Measurements from ENCODE around the gene HS3ST3A1. TPM values are rescaled to one million over a fixed set of nuclear protein-coding genes. Genes with fewer than 3 reads are reported as not detected.
"Not testable (repeated sequence)": the region's sequence is repeated elsewhere in the genome, so short reads cannot be mapped to it uniquely, and the experiment has no call there.

Gene HS3ST3A1
- total RNA-seq, 1 experiment from 2014 or later: 187 TPM

GRCh38 chr17:13575922-13576419 is 25.8 kb downstream of the HS3ST3A1 start:
- DNase-seq (ENCODE audit: low read depth): no peak

GRCh38 chr17:13575466-13575865 is 26.3 kb downstream of the HS3ST3A1 start:
- no peak for DNase-seq (ENCODE audit: low read depth)

DNA sequence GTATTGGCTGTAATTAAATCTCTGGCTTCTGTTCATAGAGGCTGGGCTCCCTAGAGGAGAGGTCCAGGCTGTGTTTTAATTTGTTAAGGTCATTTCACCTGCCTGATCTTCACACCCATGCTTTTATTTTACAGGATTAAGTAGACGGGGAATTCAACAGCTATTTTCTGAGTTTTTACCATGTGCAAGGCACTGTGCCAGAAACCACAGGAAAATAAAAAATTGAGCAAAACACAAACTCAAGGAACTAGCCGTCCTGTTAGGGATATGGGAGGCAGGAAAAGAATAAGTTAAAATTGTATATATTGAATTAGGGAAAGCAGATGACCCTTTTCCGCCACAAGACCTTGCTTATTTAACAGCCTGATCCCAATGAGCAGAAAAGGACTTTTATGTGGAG is 29.1 kb downstream of the HS3ST3A1 start:
- no peak for DNase-seq (ENCODE audit: low read depth)

DNA sequence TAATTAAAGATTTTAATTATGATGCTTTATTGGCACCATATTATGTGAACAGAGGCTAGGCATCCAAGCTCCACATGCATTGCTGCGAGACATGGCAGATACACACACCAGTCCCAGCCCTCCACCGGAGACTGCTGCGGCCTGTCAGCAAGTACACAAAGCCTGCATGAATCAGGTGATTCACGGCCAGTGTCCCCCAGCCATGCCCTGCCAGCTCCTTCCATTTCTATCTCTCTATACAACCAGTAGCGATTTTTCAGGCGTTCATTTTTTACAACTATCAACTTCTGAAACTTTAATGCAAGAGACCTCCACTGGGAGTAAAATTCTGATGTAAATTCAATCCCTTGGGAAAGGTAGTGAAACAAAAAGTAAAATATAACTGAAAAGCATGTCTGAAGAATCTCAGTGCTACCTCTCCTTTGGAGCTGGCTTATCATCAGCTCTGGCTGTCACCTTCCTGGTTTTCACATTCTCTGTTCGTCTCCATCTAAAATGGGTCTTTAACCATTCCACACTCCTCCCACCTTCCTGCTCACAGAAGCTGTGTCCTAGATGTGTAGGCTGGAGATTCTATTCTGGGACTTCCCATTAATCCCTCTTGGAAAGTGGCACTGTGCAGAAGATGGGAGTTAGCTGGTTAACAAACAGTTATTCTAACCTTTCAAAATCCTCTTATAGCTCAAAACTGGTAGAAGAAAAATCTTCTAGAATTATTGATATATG is 32.2 kb downstream of the HS3ST3A1 start:
- DNase-seq (ENCODE audit: low read depth): no peak

DNA sequence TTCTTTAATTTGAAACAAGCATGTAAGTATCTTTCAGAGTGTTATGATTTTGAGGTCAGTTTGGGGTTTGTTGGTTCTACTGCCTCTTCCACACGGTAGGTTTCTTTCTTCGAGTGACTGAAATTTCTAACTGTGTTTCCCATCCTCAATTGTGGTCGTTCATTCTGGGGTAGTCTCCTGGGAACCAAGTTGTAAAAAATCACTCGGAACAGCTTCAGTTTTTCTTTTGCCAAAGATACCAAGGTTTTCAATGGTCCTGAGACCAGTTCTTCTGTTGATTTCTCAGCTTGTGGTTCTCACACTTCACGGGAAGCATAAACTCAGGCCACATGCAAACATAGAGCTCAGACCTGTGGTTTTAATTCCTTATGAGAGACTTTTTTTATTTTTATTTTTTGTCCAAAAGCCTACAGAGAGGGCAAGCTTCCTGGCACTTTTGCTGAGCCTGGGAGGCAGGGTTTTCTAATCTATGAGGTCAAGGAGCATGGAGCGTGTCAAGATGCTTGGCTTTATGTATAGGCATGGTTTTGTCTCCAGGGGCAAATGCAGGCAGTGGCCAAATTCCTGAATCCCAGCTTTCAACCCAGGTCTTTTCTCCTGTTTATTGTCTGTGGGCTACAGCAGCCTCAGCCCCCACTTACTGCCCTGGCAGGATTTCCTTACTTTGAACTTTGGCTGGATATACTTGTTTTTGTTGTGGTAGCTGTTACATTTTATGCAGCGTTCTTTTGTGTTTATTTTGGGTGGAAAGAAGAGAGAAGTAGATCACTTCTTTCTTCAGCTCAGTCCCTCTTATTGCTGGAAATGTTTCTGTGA is 32.9 kb downstream of the HS3ST3A1 start:
- no peak for DNase-seq (ENCODE audit: low read depth)

- DNase-seq (ENCODE audit: low read depth): no peak
Measured at GRCh38 chr17:13563866-13564265, 37.9 kb downstream of the HS3ST3A1 start.

DNA sequence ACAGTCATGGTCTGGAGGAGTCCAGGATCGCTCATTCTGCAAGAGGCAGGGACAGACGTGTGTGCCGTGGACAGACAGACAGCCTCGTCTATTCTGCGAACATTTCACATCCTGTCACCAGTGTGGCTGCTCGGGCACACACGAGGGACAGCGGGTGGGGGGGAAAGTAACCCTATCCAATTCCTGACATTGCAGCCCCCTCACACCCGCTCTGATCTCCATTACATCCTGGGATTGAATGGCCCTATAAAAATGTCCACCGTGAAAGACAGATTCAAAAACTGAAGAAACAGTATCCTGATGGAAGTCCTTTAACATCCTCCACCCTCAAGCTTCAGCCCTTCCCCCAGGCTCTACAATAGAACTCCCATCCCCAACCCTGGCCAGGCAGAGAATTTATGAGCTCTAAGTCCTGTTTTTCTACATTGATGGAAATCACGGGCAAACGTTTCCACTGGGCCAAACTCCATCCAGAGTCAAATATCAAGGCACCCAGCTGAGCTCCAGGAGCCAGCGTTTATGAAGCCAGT is 39.4 kb downstream of the HS3ST3A1 start:
- peak; percentile 94 for DNase-seq (ENCODE audit: low read depth)

DNA sequence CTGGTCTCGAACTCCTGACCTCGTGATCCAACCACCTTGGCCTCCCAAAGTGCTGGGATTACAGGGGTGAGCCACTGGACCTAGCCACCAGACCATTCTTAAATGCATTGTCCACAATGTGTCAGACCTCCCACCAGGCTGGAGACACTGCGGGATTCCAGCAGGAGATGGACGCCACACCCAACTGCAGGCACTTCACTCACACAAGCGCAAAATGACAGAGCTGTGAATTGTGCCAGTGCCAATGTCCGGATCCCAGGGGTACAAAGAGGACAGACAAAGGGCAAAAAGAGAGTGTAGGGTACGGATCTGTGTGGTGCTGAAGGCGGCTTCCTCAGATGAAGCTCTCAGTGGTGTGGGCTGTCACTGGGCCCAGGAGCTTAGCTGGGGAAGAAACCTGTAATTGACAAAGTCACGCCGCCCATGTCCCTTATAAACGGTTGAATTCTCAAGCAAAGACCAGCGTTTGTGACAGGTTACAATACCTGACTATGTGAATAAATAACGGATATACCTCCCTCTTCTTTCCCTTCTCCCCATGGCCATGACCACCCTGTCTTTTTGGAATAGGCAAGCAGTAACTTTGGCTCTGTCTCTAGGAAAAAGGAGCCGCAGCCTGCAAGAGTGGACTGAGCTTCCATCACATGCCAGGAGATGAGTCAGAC is 40.0 kb downstream of the HS3ST3A1 start:
- peak; percentile 74 for DNase-seq (ENCODE audit: low read depth)

GRCh38 chr17:13560935-13561334 is 40.8 kb downstream of the HS3ST3A1 start:
- peak; percentile 32 for DNase-seq (ENCODE audit: low read depth)

DNA sequence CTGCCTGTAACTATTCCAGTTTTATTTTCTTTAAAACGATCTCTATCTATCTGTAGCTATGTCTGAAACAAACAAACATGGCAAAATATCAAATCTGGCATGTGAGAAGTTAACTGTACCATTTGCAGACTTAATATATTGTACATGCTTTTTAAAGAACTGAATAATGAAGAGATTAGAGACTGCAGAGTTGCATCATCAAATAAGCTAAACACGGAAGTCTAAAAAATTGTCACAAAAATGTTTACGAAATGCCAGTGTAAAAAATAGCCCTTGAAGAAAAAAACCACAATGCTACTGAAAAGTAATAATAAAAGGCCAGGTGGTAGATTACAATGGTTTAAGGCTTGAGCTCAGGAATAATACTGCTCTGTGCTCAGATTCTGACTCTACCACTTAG is 43.1 kb downstream of the HS3ST3A1 start:
- DNase-seq (ENCODE audit: low read depth): no peak

DNA sequence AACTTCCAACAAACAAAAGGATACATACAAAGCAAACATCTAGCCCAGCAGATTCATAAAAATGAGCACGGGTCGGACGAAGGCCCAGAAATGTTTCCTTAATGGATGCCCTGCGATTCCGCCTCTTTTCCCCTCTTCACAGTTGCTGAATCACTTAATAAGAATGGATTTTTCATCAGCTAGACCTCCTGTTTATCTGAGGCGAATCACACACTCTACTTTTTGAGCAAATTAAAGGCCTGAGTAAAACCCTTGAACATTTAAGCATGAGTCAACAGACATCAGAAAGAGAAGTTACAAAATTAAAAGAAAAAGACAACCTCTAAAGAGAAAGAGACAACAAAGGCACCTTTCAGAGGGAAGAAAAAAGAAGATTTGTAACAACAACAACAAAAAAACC is 44.7 kb downstream of the HS3ST3A1 start:
- DNase-seq (ENCODE audit: low read depth): peak; percentile 53

DNA sequence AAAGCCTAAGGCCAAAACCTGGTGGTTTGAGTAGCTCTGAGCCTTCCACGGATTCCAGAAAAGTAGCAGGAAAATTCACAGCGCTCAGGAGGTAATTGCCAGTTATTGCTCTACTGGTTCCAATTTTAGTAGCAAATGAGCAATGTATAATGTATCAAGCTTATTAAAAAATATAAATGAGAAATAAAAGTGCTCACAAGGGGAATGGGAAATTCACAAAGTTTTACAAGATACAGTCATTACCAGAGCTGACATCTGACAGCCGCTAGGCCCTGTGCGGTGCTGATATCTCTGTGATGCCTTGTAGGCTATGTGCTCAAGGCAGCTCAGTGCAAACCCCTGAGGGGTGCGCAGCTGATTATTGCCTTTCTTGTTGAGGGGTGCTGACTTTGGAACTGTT is 47.5 kb downstream of the HS3ST3A1 start:
- DNase-seq (ENCODE audit: low read depth): no peak

DNA sequence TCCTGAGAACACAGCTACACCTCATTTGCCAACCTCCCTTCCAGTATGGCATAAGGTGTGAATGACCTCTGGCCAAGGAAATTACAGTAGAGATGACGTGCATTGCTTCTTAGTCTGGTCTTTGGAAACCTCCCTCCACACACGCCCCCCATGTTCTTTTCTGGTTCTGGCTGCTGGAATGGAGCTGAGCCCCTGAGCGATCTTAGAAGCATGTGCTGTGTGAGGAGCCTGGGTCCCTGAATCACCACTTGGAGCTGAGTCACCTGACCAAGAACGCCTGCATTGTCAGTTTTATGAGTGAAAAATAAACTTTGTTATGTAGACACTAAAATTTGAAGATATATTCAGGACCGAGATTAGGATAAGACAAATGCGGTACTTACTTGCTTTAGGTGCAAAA is 51.4 kb downstream of the HS3ST3A1 start:
- DNase-seq (ENCODE audit: low read depth): peak; percentile 28

DNA sequence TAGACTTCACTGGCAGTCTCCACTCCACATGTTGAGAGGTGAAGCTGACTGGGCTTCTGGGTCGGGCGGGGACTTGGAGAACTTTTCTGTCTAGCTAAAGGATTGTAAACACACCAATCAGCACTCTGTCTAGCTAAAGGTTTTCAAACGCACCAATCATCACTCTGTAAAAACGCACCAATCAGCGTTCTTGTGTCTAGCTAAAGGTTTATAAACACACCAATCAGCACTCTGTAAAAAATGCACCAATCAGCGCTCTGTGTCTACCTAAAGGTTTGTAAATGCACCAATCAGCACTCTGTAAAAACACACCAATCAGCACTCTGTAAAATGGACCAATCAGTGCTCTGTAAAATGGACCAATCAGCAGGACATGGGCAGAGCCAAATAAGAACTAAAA is 53.2 kb downstream of the HS3ST3A1 start:
- not testable (repeated sequence) for DNase-seq (ENCODE audit: low read depth)

GRCh38 chr17:13546851-13547250 is 54.9 kb downstream of the HS3ST3A1 start:
- DNase-seq (ENCODE audit: low read depth): no peak

DNA sequence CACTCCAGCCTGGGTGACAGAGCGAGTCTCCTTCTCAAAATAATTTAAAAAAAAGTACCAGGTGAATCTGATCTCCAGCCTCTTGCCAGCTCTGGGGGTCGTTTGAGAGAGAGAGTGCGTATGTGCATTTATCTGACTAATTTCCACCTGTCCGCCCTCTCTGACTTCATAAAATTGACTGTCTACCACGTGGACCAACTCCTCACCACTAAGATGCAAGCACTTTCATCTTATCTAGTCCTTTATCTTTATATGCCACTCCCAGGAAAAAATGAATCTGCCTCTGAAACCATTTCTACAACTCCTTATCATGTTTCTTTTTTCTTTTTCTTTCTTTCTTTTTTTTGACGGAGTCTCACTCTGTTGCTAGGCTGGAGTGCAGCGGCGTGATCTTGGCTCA is 55.8 kb downstream of the HS3ST3A1 start:
- no peak for DNase-seq (ENCODE audit: low read depth)

- no peak for DNase-seq (ENCODE audit: low read depth)
Measured at GRCh38 chr17:13544765-13545164, 57.0 kb downstream of the HS3ST3A1 start.

DNA sequence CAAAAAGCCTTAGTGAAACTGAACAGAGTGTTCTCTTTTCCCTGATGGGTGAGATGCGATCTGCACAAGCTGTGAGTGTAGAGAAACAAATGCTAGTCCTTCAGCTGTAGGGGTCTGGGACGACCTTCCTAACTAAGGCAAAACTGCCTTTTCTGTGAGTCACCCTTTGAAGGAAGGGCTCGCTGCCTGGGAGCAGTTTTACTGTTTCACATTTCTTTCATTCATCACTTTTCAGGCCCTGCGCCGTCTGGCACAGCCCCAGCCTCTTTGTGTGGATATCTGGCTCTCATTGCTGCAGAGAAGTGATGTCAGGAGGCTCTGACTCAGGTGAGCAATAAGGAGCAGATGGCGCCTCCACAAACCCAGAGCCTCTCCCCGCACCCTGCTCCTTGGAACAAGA is 57.4 kb downstream of the HS3ST3A1 start:
- DNase-seq (ENCODE audit: low read depth): peak; percentile 99

GRCh38 chr17:13542636-13543035 is 59.1 kb downstream of the HS3ST3A1 start:
- DNase-seq (ENCODE audit: low read depth): no peak

DNA sequence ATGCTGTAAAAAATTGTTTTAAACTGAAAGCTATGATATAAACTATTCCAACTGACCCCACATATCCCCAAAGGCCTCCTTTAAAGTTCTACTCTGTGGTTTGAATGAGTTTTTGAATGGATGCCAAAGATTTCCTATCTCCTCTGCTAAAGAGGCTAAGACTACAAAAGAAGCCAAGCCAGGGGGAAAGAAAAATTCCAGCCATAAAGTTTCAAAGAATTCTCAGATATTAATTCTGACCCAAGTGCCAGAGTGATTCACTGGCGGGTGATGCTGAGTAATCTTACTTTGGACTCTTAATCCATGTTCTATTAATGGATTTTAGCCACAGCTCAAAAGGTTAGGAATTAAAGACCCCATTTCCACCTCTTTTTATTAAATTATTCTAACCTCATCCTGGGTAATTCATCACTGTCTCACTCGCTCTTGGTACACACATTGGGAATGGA is 60.7 kb downstream of the HS3ST3A1 start:
- peak; percentile 93 for DNase-seq (ENCODE audit: low read depth)

GRCh38 chr17:13540546-13540945 is 61.2 kb downstream of the HS3ST3A1 start:
- DNase-seq (ENCODE audit: low read depth): no peak

- no peak for DNase-seq (ENCODE audit: low read depth)
Measured at GRCh38 chr17:13539421-13539820, 62.3 kb downstream of the HS3ST3A1 start.

Measured in HT1080 (cell line).